Prostate gland (tissue), 2 donors: ENCODE results near the gene FAM170B.

Experiments used
- CTCF ChIP-seq, 4 experiments: fragments of 200-600 bp in 2 of 4; fragments of 450-650 bp in 2 of 4; sonication (generic) in 2 of 4; IDR thresholded peaks; 1 replicate in 3 of 4; 2 replicates in 1 of 4; pipeline ENCODE4 v1.5.1; 2016 to 2019; ENCODE audit warnings: antibody characterized with exemption in 4 of 4, mild to moderate bottlenecking in 2 of 4, moderate library complexity in 2 of 4
- POLR2A ChIP-seq: fragments of 450-650 bp; IDR thresholded peaks from one replicate; pipeline ENCODE4 v1.6.1; 2016; ENCODE audit warnings: antibody characterized with exemption, mild to moderate bottlenecking

GRCh38 chr10:49173201-49173772 lies 39.5 kb upstream of the FAM170B start:
- TF ChIP-seq CTCF (IDR thresholded peaks at IDR 0.05): no peak
- TF ChIP-seq POLR2A: no peak
